ENCODE measurements around the gene ABLIM1. TPM values are rescaled to one million over a fixed set of nuclear protein-coding genes. Genes with fewer than 3 reads are reported as not detected.

ABLIM1 gene
- total and polyA plus RNA-seq, 2 experiments from 2014 or later = 21.9 to 45.1 TPM

- TF ChIP-seq, protein P1, sequence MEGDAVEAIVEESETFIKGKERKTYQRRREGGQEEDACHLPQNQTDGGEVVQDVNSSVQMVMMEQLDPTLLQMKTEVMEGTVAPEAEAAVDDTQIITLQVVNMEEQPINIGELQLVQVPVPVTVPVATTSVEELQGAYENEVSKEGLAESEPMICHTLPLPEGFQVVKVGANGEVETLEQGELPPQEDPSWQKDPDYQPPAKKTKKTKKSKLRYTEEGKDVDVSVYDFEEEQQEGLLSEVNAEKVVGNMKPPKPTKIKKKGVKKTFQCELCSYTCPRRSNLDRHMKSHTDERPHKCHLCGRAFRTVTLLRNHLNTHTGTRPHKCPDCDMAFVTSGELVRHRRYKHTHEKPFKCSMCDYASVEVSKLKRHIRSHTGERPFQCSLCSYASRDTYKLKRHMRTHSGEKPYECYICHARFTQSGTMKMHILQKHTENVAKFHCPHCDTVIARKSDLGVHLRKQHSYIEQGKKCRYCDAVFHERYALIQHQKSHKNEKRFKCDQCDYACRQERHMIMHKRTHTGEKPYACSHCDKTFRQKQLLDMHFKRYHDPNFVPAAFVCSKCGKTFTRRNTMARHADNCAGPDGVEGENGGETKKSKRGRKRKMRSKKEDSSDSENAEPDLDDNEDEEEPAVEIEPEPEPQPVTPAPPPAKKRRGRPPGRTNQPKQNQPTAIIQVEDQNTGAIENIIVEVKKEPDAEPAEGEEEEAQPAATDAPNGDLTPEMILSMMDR (conservative IDR thresholded peaks at IDR 0.05; ENCODE audit: low read depth in 2 of 2) = no peak
- TF ChIP-seq NANOG (IDR thresholded peaks at IDR 0.05; ENCODE audit: borderline replicate concordance) (no peak), ZNF462 (CRISPR knock-in tag; IDR thresholded peaks at IDR 0.05) (no peak), STAT1 (IDR thresholded peaks at IDR 0.05; ENCODE audit: unreplicated experiment) (no peak), CREB1 (CRISPR knock-in tag; IDR thresholded peaks at IDR 0.05; ENCODE audit: low read depth) (no peak)
These were observed 73.7 kb downstream of the ABLIM1 start (continued) for GRCh38 chr10:114584419-114584818.

DNA sequence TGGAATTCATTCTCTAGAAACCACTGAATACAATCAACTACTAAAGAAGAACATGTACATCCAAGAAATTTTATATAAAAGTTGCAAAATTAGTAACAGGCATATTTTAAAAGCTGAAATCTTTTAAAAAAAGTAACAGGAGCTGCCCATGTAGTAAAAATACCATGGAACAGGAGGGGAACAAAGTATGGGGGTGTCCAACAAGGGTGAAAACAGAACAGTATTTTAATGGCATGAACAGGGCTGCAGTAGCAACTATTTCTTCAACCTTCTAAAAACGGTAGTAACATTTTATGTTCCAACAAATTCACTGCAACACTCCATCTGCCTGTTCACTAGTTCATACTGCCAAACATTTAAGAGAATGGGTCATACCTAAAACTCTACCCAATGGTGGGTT, 77.0 kb downstream of the ABLIM1 start:
- Mint-ChIP-seq H3K4me3 (no peak overlapping the region), H3K9me3 (no peaks in the 10 kb centered on the region), H3K36me3 (ENCODE audit: low read depth) (no peaks in the 10 kb centered on the region), H3K4me1 (peaks cover 6% of the 10 kb centered on the region; the same call in 2 of the 3 replicates), H3K27me3 (ENCODE audit: insufficient read depth, low read depth, poor library complexity) (peaks cover 2% of the 10 kb centered on the region), H3K27ac (no peak overlapping the region)
- H3K4me2 ChIP-seq = no peak overlapping the region
- no peaks in the 10 kb centered on the region for H3K36me3 ChIP-seq (ENCODE audit: insufficient read depth)
- no peaks in the 10 kb centered on the region for H3K9me2 ChIP-seq (ENCODE audit: insufficient read depth)
- H3K27me3 ChIP-seq (ENCODE audit: insufficient read depth) = no peaks in the 10 kb centered on the region
- no peaks in the 10 kb centered on the region for H3K79me2 ChIP-seq (replicated peaks; ENCODE audit: insufficient read depth)
- H3F3A ChIP-seq (replicated peaks; ENCODE audit: low read depth) = no peaks in the 10 kb centered on the region
- H4K20me1 ChIP-seq (replicated peaks; ENCODE audit: insufficient read depth) = no peaks in the 10 kb centered on the region
- H3K4me1 ChIP-seq (ENCODE audit: insufficient read depth) = peaks cover 4% of the 10 kb centered on the region; the same call in 1 of the 2 replicates
- no peak overlapping the region for H2AFZ ChIP-seq
- DNase-seq (ENCODE audit: low spot score) = no peak
- H3K27ac ChIP-seq (ENCODE audit: low read depth) = no peak overlapping the region
- no peak overlapping the region for H3K4me3 ChIP-seq
- ATAC-seq = no peak
- TF ChIP-seq, protein P1 (conservative IDR thresholded peaks at IDR 0.05; ENCODE audit: low read depth in 2 of 2) = no peak
- no peak for TF ChIP-seq ZNF462 (CRISPR knock-in tag; IDR thresholded peaks at IDR 0.05)
